AG04449 (cell line): Measurements from ENCODE around the gene PRKN.

Source experiments
- CTCF ChIA-PET: fragments of 350-600 bp; formaldehyde crosslinking; extraction: SDS; loops from one replicate; lab custom pipeline; 2021; ENCODE audit warnings: antibody characterized with exemption; lab: Yijun Ruan, JAX
- POLR2A ChIA-PET: fragments of 400-600, 350-600 bp; formaldehyde crosslinking; extraction: SDS; loops from one replicate; lab custom pipeline; 2020; ENCODE audit warnings: antibody characterized with exemption, inconsistent platforms; lab: Yijun Ruan, JAX
- DNase-seq: peaks from one replicate; pipeline ENCODE4 v3.0.0-alpha.2; 2010; ENCODE audit warnings: low read depth, low spot score
- H3K4me3 ChIP-seq: 2 replicates; pipeline ENCODE4 v1.5.1; 2011; ENCODE audit warnings: low read depth, mild to moderate bottlenecking, control low read depth, low read length
- TF ChIP-seq, protein P1 (sequence below): IDR thresholded peaks from one replicate; pipeline ENCODE4 v1.5.1; 2011; ENCODE audit warnings: mild to moderate bottlenecking, moderate library complexity, low read length, control low read depth, inconsistent platforms; ENCODE audit not compliant: insufficient read depth; ENCODE audit errors: missing control alignments

The PRKN gene

DNA sequence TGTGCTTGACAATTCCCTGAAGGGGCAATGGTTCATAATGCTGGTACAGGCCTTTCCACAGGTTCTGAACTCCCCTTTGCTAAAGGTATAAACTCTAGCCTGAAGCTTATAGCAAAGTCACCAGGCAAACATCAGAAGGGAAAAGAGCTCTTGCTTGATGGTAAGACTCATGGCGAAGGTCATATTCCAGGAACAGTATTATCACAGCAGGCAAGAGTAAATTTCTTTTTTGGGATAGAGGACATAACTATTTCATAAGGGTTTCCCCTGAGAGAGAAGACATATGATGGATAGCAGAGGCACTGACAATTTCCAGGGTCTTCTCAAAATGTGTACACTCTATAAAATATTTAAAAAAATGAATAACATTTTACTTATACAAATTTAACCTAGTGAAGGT lies 86.8 kb downstream of the PRKN start:
- no peak for DNase-seq
- no peak overlapping the region for H3K4me3 ChIP-seq
- ChIA-PET CTCF (no interaction called here), POLR2A (no interaction called here)
- TF ChIP-seq, protein P1, sequence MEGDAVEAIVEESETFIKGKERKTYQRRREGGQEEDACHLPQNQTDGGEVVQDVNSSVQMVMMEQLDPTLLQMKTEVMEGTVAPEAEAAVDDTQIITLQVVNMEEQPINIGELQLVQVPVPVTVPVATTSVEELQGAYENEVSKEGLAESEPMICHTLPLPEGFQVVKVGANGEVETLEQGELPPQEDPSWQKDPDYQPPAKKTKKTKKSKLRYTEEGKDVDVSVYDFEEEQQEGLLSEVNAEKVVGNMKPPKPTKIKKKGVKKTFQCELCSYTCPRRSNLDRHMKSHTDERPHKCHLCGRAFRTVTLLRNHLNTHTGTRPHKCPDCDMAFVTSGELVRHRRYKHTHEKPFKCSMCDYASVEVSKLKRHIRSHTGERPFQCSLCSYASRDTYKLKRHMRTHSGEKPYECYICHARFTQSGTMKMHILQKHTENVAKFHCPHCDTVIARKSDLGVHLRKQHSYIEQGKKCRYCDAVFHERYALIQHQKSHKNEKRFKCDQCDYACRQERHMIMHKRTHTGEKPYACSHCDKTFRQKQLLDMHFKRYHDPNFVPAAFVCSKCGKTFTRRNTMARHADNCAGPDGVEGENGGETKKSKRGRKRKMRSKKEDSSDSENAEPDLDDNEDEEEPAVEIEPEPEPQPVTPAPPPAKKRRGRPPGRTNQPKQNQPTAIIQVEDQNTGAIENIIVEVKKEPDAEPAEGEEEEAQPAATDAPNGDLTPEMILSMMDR = no peak

DNA sequence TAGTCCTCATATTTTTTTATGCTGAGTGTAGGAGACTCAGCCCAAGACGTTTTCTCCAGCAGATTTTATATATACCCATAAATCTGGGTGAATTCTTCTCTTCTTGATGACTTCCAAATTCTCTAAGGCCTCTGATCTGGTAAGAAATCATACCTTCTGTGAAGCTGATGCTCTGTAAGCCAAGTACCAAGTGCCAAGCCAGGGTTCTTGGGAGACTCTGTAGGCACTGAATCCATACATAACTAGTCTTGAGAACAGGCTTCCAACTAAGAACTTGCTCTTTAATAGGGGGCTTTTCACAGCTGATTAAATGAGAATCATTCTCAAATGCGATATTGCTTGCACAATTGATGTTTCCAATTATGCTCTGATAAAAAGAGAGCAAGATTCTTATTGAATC lies 87.6 kb downstream of the PRKN start:
- no peak for DNase-seq
- ChIA-PET POLR2A (no interaction called here), CTCF (no interaction called here)
- H3K4me3 ChIP-seq = no peak overlapping the region
- TF ChIP-seq, protein P1 = no peak

- TF ChIP-seq, protein P1 = no peak
- no peak overlapping the region for H3K4me3 ChIP-seq
- ChIA-PET POLR2A (no interaction called here), CTCF (no interaction called here)
- DNase-seq = no peak
Measured at GRCh38 chr6:162638931-162639574, 88.5 kb downstream of the PRKN start.

DNA sequence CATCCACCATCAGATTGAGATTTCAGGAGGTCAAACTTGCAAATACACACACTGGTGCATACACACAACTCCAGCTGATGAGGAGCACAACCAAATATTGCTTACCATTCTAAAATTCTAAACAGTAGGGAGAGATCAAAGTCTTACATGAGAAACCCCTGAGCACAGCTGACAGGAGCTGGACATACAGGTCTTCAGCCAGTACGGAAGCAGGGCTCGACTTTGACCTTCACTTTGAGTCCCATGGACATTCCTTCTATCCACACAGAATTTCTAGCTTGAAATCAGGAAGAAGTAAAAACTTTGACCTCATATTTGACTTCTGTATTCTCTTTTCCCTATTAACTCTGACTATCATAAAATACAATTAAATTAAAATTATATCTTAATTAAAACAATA lies 90.2 kb downstream of the PRKN start:
- TF ChIP-seq, protein P1 = no peak
- POLR2A ChIA-PET = no interaction called here
- CTCF ChIA-PET = no interaction called here

DNA sequence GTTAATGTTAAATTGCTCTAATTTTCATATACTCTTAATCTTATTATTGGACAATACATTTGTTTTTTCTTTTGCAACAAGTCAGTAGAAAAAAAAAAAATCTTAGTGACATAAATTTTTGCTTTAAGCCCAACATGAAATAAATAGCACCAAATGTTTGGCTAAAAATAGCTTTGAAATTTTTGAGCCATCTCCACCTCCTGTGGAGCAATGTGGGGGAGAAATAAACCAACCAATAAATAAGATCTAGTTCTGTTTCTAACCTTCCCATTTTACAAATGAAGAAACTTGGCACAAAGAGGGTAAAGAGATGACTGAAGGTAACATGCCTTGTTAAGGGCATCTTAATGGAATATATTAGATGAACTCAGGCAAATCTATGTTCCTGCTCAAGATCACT lies 91.4 kb downstream of the PRKN start:
- POLR2A ChIA-PET = no interaction called here
- no peak for DNase-seq
- TF ChIP-seq, protein P1 = no peak
- H3K4me3 ChIP-seq = no peak overlapping the region
- CTCF ChIA-PET = no interaction called here

More for the DNA sequence above, 90.2 kb downstream of the PRKN start:
- no peak overlapping the region for H3K4me3 ChIP-seq
- no peak for DNase-seq

DNA sequence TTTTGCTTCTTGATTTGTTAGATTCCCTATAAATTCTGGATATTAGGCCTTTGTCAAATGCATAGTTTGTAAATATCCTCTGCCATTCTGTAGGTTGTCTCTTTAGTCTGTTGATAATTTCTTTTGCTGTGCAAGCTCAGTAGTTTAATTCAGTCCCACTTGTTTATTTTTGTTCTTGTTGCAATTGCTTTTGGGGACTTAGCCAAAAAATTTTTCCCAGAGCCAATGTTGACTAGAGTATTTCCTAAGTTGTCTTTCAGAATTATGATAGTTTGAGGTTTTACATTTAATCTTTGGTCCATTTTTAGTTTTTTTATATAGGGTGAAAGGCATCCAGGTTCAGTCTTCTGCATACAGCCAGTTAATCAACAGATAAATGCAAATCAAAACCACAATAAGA lies 96.0 kb downstream of the PRKN start:
- no peak overlapping the region for H3K4me3 ChIP-seq
- TF ChIP-seq, protein P1 = no peak
- DNase-seq = no peak
- ChIA-PET POLR2A (no interaction called here), CTCF (no interaction called here)
